Activated CD8-positive, alpha-beta memory T cell treated with anti-CD3 and anti-CD28 coated beads, Interleukin-2, amount 50 U/mL, for 24 hours (primary cell): Measurements from ENCODE around the gene ISYNA1.
"Not testable (repeated sequence)": the region's sequence is repeated elsewhere in the genome, so short reads cannot be mapped to it uniquely, and the experiment has no call there.

Source experiments
- DNase-seq: peaks from one replicate; pipeline ENCODE4 v3.0.0-alpha.2; 2020; ENCODE audit errors: extremely low read depth

ISYNA1 gene

GRCh38 chr19:18419195-18419698, 18.7 kb downstream of the ISYNA1 start, which contains the start of gene SSBP4:
SSBP4 (plus strand) TSS chr19:18419398; CDS start chr19:18419649, 251 bp downstream.
- DNase-seq: no peak

GRCh38 chr19:18418483-18419194, 19.3 kb downstream of the ISYNA1 start:
- no peak for DNase-seq

- no peak for DNase-seq
These were observed 19.9 kb downstream of the ISYNA1 start for GRCh38 chr19:18418029-18418482.

- DNase-seq: no peak
These were observed 20.5 kb downstream of the ISYNA1 start for GRCh38 chr19:18417250-18418028.

GRCh38 chr19:18416778-18417249, 21.1 kb downstream of the ISYNA1 start:
- no peak for DNase-seq

- no peak for DNase-seq
These were observed 22.6 kb downstream of the ISYNA1 start for GRCh38 chr19:18415178-18415867.

GRCh38 chr19:18414504-18415177, 23.3 kb downstream of the ISYNA1 start:
- no peak for DNase-seq

- DNase-seq: no peak
These were observed 25.2 kb downstream of the ISYNA1 start for GRCh38 chr19:18412610-18413239.

- no peak for DNase-seq
These were observed 29.9 kb downstream of the ISYNA1 start for GRCh38 chr19:18408053-18408476.

GRCh38 chr19:18406749-18407148, 31.2 kb downstream of the ISYNA1 start:
- no peak for DNase-seq

GRCh38 chr19:18405754-18406153, 32.2 kb downstream of the ISYNA1 start:
- DNase-seq: not testable (repeated sequence)

GRCh38 chr19:18402455-18403248, 35.3 kb downstream of the ISYNA1 start:
- DNase-seq: not testable (repeated sequence)

- no peak for DNase-seq
These were observed 36.3 kb downstream of the ISYNA1 start for GRCh38 chr19:18401580-18402112.

- no peak for DNase-seq
These were observed 38.9 kb downstream of the ISYNA1 start for GRCh38 chr19:18399008-18399407.

- no peak for DNase-seq
These were observed 40.4 kb downstream of the ISYNA1 start, which contains the start of gene LRRC25 for GRCh38 chr19:18397242-18398202. LRRC25 (minus strand) TSS chr19:18397622; CDS start chr19:18396963, 659 bp downstream.

GRCh38 chr19:18396471-18397241, 41.3 kb downstream of the ISYNA1 start:
- DNase-seq: no peak

- DNase-seq: no peak
These were observed 44.1 kb downstream of the ISYNA1 start for GRCh38 chr19:18393836-18394235.

GRCh38 chr19:18392926-18393325, 45.0 kb downstream of the ISYNA1 start:
- DNase-seq: no peak
